ENCODE results near the gene RIMBP2.

Gene RIMBP2

GRCh38 chr12:130367523-130367922 lies 348.6 kb downstream of the RIMBP2 start:
- DNase-seq (ENCODE audit: low spot score) = no peak

DNA sequence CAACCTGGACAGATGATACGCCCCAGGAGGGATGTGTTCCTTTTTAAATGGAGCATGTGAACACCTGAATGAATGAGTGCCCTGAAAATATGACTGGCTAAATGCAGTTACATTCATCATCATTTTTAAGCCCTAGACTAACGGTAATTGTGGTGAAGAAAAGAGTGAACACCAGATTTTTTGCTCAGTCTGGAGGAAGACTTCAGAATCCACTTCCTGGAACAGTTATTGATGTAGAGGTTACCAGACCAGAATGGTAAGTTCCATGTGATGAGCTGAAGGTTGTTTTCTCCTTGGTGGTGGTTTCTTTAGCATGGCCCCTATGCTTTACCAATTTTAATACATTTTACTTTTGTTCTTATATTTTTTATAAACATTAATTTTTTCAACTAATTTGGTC lies 349.1 kb downstream of the RIMBP2 start:
- no peak for DNase-seq (ENCODE audit: low spot score)

- no peak for DNase-seq (ENCODE audit: low spot score)
Measured at GRCh38 chr12:130366159-130366558, 349.9 kb downstream of the RIMBP2 start.

GRCh38 chr12:130364578-130364977 lies 351.5 kb downstream of the RIMBP2 start:
- DNase-seq (ENCODE audit: low spot score) = no peak

- DNase-seq (ENCODE audit: low spot score) = no peak
Measured at GRCh38 chr12:130362060-130362459, 354.0 kb downstream of the RIMBP2 start.

DNA sequence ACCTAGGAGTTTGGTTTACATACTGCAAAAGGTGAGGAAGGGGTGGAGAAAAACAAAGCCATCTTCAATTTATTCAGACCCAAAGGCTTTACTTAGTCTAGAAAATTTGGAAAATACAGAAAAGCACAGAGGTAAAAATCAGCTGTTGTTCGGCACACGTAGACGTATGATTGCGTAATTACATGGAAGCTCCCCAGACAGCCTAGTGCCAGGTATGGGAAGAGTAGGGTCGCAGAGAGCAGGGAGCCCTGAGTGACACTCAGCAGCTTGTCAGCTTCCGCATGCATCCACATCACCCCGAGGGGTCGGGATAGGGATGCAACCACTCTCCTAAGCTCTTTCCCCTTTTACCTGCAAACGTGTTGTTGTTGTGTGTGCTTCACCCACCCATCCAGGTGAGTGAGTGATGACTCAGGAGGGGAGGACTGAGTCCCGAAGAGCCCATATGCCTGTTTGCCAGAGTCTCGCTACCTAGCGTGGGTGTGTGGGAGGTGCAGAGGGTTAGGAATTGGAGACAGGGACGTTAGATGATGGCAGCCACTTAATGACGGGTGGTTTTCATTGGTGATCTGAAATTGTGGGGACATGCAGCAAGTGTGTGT lies 358.3 kb downstream of the RIMBP2 start:
- no peak for DNase-seq (ENCODE audit: low spot score)

DNA sequence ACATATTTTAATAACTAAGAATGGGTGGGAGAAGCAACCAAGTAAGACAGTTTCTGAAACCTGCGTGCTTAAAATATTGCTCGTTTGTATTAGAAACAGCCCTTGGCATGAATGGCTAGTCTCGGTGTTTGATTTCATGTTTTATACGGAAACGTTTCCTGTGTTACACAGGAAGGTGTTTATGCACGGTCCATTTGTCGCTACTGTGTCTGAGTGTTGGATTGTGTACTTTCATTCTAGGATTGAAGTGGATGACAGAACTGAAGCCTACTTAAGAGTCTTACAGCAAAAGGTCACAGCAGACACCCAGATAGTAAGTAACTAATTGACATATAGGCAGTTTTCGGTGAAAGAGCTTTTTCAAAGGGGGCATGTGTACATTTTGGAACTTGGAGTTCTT lies 358.9 kb downstream of the RIMBP2 start:
- DNase-seq (ENCODE audit: low spot score) = no peak

DNA sequence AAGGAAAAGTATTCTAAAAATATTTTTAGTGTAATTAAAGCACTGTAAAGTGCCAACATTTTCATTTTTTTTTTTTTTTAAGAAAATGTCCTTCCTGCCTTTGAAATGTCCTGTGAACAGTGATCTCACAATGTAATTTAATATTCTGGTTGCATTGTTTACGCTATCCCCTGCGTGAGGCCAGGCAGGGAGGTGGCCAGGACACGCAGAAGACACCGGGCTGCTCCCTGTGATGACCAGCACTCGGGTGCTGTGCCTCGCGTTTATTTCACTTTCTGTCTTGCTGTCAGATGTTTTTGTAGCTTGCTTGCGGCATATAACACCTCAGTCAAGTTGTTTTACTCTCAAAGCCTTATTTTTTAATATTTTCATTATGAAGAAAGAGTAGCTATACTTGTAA lies 359.9 kb downstream of the RIMBP2 start:
- no peak for DNase-seq (ENCODE audit: low spot score)

DNA sequence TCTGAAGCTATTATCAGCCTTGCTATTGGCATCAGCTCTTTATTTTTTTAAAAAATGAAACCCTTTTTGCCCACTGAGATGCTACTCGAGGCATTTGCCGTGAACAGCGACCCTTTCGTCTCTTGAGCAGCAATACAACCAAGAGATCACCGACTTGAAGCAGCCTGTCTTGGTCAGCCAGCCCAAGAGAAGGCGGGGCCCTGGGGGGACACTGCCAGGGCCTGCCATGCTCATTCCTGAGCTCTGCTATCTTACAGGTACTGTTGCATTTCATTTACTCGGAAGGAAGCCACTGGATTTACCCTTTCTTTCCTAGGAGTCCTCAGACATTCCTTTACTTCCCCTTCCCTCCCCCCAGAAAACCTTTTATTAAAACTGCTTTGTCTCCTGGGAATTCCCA lies 361.7 kb downstream of the RIMBP2 start:
- no peak for DNase-seq (ENCODE audit: low spot score)

DNA sequence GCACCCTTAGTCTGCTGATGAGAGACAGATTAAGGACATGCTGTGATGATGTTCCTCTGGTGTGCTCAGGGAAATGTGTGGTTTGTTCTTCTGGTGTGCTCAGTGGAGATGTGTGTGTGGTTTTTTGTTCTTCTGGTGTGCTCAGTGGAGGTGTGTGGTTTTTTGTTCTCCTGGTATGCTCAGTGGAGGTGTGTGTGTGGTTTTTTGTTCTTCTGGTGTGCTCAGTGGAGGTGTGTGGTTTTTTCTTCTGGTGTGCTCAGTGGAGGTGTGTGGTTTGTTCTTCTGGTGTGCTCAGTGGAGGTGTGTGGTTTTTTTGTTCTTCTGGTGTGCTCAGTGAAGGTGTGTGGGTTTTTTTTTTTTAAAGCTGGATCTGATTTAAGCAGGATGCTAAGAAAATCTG lies 363.0 kb downstream of the RIMBP2 start:
- DNase-seq (ENCODE audit: low spot score) = no peak

DNA sequence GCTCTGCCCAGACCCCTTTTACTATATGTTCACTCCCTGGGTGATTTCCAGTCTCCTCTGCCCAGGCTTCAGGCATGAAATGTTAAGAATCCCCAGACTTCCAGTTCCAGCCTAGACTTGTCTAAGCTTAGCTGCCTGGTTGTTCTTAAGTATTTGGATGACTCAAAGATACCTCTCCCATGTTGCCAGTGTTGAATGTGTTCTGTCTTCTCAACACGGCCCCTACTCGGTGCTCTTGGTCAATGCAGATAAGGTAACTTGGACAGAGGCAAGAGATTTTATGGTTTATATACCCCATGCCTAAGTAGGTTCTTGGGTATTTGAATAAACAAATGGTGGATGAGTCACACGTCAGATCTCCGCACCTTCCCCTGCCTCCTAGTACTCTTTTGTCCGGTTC lies 364.8 kb downstream of the RIMBP2 start:
- DNase-seq (ENCODE audit: low spot score) = no peak

- DNase-seq (ENCODE audit: low spot score) = no peak
Measured at GRCh38 chr12:130350715-130351114, 365.4 kb downstream of the RIMBP2 start.

DNA sequence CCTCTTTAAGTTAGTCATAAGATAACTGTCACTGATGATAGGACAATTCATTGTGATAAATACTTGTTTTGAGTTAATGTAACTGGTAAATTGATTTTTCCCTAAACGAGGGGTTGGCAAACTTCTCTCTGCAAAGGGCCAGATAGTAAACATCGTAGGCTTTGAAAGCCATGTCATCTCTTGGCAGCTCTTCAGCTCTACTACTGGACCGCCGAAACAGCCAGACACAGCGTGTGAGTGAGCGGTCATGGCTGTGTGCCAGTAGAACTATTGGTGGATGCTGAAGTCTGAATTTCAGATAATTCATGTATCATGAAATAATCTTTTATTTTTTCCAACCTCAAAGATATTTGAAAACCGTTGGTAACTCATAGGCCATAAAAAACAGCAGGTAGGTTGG lies 368.5 kb downstream of the RIMBP2 start:
- DNase-seq (ENCODE audit: low spot score) = no peak

Data from GM03348 (cell line).